ENCODE data around the gene PTPN13. TPM values are rescaled to one million over a fixed set of nuclear protein-coding genes. Genes with fewer than 3 reads are reported as not detected.

Gene PTPN13
- total RNA-seq, 2 experiments from 2014 or later: 4.7 to 5.3 TPM

DNA sequence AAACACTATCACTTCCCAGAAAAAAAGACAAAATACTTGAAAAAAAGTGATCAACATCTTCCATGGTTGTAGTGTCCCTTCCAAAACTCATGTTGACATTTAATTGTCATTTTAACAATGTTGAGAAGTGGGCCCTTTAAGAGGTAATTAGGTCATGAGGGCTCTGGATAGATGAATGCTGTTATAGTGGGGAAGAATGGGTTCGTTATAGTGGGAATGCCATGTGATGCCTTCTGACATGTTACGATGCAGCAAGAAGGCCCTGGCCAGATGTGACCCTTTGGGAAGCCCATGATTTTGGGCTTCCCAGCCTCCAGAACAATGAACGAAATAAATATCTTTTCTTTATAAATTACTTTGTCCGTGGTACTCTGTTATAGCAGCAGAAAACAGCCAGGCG, 259.1 kb downstream of the PTPN13 start:
- H3K4me3 Mint-ChIP-seq: no peak overlapping the region
- H3K27me3 Mint-ChIP-seq: no peaks in the 10 kb centered on the region
- ChIA-PET CTCF (no interaction called here), POLR2A (no interaction called here)
- no peak for DNase-seq
- no peaks in the 10 kb centered on the region for H3K4me1 Mint-ChIP-seq
- no peak overlapping the region for H3K27ac Mint-ChIP-seq
- no peaks in the 10 kb centered on the region for H3K36me3 Mint-ChIP-seq (ENCODE audit: low read depth)
- H3K9me3 Mint-ChIP-seq: no peaks in the 10 kb centered on the region

GRCh38 chr4:86855572-86855971, 261.5 kb downstream of the PTPN13 start:
- no peaks in the 10 kb centered on the region for H3K36me3 Mint-ChIP-seq (ENCODE audit: low read depth)
- H3K27ac Mint-ChIP-seq: no peak overlapping the region
- no peaks in the 10 kb centered on the region for H3K9me3 Mint-ChIP-seq
- DNase-seq: no peak
- ChIA-PET POLR2A (no interaction called here), CTCF (interaction anchor here (0.6 kb wide), 1 partner anchor 1358 kb away, joined by 4 read pairs; no protein-coding TSS in a partner anchor)
- H3K4me1 Mint-ChIP-seq: no peaks in the 10 kb centered on the region
- H3K27me3 Mint-ChIP-seq: no peaks in the 10 kb centered on the region
- no peak overlapping the region for H3K4me3 Mint-ChIP-seq

GRCh38 chr4:86856896-86857295, 262.8 kb downstream of the PTPN13 start:
- Mint-ChIP-seq H3K4me1 (no peaks in the 10 kb centered on the region), H3K36me3 (ENCODE audit: low read depth) (no peaks in the 10 kb centered on the region), H3K4me3 (no peak overlapping the region), H3K27me3 (no peaks in the 10 kb centered on the region), H3K9me3 (no peaks in the 10 kb centered on the region), H3K27ac (no peak overlapping the region)
- ChIA-PET POLR2A (no interaction called here), CTCF (interaction anchor here (0.7 kb wide), 1 partner anchor 345 kb away, joined by 4 read pairs; no protein-coding TSS in a partner anchor)
- DNase-seq: no peak

- no peaks in the 10 kb centered on the region for H3K27me3 Mint-ChIP-seq
- CTCF ChIA-PET: no interaction called here
These were observed 263.4 kb downstream of the PTPN13 start for GRCh38 chr4:86857341-86858052.

More at GRCh38 chr4:86857341-86858052, 263.4 kb downstream of the PTPN13 start:
- Mint-ChIP-seq H3K4me3 (no peak overlapping the region), H3K9me3 (no peaks in the 10 kb centered on the region), H3K4me1 (no peaks in the 10 kb centered on the region), H3K36me3 (ENCODE audit: low read depth) (no peaks in the 10 kb centered on the region), H3K27ac (no peak overlapping the region)
- no peak for DNase-seq
- POLR2A ChIA-PET: no interaction called here

Other genes starting within 250 kb of the PTPN13 start
- gene MAPK10, start 234.3 kb upstream of the PTPN13 start, total RNA-seq: under 1 TPM in 1 of 2 experiments, not detected in 1; 0.45 TPM

Measured in activated CD4-positive, alpha-beta memory T cell treated with anti-CD3 and anti-CD28 coated beads, Interleukin-2, amount 10 ng/mL, durations not matched to agents 7 days and 5 days (primary cell).